HG02798 (cell line): ENCODE results near the gene NFE2L2.
"Not testable (repeated sequence)": the region's sequence is repeated elsewhere in the genome, so short reads cannot be mapped to it uniquely, and the experiment has no call there.

Experiments used
- ATAC-seq: cut with Tn5 transposase; IDR thresholded peaks from one replicate; pipeline ENCODE4 v1.9.1; 2021; ENCODE audit warnings: mild to moderate bottlenecking; ENCODE audit not compliant: unreplicated experiment, poor library complexity

Gene NFE2L2

DNA sequence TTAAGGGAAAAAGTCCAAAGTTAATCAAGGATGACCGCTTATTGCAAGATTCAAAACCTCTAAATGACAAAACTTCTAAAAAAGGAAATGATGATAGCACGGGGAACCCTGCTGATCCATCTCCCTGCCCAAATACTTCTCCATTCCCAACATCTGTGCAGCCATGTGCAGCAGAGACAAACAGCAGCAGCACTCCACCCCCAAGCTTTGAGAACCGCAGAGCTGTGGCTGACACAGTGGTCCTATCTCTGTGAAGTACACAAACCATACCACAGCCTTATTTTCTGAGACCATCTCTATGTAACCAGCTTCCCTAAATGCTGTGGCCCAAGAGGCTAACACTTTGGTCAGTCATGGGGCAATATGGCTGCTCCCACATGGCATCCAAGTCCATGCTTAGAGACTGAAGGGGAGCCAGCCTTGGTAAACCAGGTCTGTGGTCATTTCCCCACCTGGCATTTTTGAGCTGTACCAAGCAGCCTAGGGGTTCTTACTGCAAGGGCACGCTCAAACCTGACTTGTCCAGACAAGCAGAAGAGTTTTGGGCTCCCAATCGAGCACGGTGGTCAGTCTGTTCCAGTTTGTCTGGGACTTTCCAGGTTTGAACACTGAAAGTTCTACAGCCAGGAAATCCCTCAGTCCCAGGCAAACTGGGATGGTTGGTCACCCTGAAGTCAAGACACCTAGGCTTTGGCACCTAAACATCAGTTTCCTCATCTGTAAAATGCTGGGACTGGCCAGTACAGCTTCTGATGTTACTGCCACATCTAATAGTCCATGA, 17.1 kb upstream of the NFE2L2 start:
- ATAC-seq = peak; percentile 70

DNA sequence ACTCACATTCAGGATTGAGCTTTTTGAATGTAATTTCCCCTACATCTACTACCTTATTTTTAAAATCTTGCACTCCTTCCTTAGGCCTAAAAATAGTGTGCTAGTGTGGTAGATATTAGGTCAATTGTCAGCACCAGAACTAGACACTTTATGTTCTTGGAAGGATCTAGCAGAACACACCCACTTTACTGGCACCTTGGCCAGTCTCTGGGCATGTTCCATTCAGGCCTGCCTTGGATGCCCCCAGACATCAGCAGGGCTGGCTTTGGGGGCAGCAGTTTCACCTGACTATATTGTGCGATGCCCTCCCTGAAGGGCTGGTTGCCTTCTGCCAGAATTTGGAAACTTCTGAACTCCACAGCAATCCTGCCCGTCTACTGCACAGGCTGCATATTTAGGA, 15.3 kb upstream of the NFE2L2 start:
- no peak for ATAC-seq

DNA sequence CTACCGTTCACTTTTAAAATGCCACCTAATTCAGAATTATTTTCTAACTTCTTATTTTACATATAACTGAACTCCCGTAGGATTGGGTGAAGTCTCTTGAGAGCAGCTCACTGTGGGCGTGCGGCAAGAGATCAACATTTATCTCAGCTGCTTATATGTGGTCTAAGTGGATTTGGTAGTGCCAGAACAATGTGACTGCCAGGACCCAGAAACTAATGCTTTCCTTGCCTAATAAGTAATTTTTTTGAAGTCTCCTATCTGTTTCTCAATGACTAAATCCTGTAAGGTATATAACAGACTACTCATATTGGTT, 11.2 kb upstream of the NFE2L2 start:
- no peak for ATAC-seq

DNA sequence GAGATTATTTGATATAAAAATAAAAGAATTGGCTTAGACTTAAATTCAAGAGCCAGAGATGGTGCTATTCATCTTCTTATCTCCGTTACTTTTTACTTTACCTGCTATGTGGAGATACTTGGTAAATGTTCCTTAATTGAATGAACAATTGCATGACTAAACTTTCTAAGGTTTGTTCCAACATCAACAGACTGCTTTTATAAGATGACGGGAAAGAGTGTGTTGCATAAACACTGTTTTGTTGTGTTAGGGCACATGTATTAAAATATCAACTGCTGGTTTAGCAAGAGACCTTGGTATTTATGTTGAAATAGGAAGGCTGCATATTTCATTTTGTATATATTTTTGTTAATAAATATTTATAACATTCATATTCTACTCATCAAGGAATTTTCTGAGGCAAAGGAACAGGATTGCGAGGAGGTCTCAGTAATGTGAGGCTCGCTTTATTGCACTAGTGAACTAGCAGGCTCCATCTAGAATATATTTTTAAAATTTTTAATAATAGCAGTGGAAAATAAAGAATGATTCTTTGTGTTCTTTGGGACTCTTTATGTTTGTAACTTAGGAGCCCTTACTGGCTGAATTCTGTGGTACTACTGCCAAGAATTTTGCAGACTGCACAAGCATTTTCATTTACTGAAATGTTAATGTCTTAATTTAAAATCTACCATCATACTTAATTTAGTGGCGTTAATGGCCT, 10.7 kb upstream of the NFE2L2 start:
- ATAC-seq = no peak

DNA sequence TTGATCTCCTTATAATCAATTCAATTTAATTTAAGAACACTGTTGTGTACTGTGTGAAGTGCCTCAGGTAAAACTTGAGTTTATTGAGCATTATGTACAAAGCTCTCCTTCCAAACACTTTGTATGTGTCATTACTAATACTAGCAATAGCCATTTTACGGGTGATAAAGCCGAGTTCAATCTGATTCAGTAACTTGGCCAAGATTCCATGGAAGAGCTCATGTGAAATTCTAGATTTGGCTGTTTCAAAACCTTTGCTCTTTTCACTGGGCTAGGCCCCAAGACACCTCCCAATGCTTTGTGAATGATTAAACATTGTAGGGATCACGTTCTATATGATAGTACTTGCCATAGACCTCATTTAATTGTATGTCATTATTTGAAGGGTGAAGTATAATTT, 8.9 kb upstream of the NFE2L2 start:
- ATAC-seq = no peak

DNA sequence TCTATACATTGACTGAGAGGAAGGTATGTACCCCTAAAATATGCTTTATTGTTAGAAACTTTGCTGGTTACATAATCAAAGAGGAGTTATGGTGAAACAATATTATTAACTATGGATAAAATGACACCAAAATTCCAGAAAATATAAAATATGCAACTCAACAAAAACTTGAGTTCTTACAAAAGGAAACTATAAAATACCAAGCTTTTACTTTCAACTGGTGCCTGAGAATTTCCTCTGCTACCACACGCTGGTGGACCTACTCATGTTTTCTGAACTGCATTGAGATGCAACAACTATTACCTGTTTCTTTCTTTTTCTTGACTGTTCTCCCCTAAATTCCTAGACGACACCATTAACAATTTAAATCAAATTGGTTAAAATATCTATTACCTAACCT, 8.2 kb upstream of the NFE2L2 start:
- ATAC-seq = no peak

DNA sequence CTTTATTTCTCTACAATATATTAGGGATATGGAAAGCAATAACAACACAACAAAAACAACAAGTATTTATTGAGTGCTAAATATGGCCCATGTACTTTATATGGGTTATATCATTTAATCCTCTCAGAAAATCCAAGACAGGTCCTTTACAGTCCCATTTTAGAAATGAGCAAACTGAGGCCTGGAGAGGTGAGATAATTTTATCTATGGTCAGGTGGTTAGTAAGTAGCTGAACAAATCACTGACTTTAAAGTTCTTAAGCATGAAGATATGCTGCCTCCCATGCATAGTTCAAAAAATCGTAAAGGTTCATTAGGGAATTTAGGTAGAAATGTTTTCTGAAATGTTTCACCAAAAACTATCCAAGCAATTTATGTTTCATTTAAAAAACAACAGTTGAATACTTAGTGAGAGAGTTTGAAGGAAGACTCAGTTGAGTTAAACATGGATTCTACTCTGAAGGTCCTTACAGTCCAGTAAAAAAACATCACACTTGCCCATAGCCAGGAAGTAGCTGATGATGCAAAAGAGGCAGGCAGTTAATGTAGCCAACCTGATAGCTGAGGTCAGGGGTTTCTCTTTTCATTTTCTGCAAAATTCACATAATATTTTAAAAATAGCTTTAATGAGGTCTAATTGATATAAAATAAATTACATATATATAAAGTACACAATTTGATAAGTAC, 7.6 kb upstream of the NFE2L2 start:
- no peak for ATAC-seq

DNA sequence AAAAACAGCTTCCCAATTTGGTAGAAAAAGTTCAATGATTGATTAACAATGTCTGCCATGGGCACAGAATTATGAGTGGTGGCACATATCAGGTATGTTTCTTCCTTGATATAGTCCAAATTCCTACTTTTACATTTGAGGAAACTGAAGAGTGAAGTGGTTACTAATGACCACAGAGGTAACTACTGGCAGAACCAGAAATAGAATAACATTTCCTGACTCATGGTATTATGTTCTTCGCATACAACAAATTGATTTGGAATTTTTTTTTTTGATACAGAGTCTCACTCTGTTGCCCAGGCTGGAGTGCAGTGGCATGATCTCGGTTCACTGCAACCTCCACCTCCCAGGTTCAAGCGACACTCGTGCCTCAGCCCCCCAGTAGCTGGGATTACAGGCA, 6.0 kb upstream of the NFE2L2 start:
- ATAC-seq = no peak

DNA sequence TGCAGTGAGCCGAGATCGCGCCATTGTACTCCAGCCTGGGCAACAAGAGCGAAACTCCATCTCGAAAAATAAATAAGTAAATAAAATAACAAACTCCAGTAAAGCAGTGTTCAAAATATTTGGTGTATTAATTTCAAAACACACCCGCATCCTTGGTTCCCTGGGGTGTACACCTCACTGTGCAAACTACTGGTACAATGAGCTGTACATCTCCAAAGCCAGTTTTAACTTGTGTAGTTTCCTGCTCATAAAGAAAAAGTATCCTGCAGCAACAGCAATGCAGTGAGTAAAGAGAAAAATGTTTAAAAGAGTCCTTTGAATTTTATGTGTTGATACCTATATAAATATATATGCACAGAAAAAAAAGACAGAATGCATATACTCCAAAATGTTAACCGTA, 4.4 kb upstream of the NFE2L2 start:
- no peak for ATAC-seq

DNA sequence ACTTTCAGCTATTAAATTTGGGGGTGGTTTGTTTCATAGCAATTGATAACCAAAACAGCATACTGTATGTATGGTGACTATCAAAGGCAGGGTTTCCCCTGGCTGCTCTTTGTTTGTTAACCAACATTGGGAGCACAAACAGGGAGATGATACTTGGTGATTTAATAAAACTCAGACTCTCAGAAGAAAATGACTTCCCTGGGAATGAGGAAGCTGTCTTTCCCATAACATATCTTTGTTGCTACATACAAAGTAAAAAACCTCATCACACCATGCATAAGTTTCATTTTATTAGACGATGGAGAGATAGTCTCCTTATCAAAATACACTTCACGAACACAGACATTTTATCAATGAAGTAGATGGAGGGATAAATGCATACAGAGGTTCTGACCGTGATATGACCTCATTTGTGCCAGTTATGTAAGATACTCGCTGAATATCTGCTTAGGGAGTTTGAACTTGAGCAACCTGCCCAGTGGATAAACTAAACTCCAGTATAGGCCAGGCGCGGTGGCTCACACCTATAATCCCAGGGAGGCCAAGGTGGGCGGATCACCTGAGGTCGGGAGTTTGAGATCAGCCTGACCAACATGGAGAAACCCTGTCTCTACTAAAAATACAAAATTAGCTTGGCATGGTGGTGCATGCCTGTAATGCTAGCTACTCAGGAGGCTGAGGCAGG, 3.8 kb upstream of the NFE2L2 start:
- ATAC-seq = no peak

DNA sequence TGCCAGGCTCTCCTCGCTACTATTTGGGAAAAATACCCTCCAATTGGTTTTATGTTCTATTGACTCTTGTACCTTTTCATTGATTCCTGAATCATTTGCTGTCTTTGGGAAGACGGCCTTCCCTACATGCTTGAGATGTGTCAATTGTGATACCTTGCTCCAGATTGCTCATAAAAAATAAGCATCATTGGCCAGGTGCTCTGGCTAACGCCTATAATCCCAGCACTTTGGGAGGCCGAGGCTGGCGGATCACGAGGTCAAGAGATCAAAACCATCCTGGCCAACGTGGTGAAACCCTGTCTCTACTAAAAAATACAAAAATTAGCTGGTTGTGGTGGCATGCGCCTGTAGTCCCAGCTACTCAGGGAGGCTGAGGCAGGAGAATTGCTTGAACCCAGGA, 2.4 kb upstream of the NFE2L2 start:
- ATAC-seq = not testable (repeated sequence)

DNA sequence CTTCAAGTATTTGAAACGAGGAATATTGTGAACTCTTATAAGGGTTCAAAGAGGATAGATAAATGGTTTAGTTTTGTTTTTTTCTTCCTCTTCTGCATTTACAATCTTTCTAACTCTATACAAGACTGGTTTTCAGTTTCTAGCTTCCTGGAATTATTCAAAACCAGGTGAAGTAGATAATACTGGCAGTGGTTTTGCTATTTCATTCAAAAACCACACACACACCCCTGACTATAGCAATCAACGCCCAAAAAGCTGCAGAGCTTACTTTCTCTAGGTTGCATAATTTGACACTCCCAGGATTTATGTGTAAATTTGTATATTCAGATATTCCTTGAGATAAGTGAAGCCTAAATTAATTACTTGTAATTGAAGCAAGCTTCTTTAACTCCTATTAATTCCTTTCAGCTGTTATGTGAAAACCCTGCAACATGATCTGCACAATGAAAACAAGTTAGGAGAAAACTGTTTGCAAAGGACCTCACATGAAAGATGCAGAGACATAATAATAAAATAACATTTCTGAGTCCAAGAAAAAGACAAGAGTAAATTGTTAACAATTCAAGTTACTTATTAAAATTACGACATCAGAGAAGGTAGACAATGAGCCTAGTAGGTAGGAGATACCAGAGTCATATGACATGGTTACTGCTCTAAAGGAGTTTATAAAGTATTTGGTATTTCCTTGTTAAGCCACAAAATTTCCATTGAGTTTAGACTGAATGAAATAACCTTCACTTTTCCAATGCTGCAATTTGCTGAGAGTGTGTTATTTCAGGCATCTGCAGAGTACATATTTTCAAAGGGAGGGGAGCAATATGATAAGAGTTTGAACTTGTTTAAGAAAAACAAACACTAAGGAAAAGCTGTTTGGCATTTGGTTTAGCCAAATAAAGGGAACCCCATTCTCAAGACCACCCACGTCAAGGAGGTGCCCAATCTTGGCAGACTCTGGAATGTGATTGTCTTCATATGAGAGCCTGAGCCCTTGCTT, 1.6 kb upstream of the NFE2L2 start:
- ATAC-seq = no peak

DNA sequence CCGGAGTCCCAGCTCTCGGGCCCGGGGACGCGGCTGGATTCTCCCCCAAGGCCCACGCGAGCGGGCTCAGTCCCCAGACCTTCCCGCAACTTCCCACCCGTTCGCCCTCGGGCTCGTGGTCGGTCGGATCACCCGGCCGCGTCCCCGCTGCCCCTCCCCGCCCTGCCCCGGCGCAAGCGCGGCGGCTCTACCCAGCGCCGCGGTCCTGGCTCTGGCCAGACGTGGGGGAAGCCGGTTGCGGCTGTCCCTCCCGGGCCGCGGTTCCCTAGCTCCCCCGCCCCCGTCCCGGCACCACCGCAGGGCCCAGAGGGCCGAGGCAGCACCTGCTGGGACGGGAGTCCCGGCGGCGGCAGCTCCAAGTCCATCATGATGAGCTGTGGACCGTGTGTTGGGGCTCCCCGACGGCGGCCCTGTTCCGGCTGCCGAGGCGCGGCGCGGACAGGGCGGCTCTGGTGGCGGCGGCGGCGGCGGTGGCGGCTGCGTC, 276 bp downstream of the NFE2L2 start:
- ATAC-seq = no peak

DNA sequence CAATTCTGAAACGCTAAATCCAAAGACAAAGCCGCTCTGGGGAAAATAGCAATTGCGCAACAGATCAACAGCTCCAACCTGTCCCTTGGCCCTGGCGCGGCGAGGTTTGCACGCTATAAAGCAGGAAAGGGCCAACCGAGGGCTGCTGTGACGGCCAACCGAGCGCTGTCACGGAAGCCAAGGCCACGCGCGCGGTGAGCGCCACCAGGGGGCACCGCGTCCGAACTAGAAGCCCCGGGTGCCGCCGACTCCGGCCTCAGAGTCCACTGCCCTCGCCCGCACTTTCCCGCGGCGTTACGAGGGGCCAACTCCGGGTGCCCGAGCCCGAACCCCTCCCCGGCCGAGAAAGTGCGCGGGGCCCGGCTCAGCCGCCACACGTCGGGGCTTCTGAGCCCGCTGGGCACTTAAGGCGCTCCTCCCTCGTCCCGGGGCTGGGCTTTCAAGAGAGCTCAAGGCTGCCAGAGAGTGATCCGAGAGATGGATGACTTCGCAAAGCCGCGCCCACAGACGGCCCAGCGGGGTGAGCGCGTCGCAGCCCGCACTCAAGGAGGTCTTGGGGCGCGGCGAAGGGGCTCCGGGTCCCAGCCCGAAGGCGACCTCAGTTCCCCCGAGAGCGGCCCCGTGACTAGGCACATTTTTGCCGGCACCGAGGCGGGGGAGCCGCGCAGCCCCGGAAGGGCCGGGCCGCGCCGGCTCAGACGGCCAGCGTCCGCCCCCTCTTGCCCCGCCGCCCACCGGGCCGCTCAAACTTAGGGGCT, 897 bp downstream of the NFE2L2 start:
- ATAC-seq = peak; percentile 58

DNA sequence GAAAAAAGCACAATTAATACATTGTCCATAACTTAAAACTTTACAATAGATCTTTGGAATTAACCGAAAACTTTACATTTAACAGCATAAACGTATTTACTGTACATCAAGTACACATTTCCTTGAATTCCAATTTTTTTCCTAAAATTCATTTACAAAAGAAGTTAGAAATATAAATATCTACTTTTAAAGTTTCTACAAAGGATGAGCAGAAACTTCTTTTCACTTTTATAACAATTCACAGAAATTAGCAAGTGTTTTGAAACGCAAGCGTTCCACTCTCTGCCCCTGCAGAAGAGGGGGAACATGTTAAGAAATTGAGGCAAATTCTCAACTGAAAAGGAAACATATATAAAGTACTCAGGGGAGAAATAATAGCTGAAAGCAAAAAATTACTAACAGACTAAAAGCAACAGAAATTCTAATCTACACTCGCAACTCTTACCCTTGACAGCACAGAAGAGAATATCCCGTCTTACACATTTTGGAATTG, 1.5 kb downstream of the NFE2L2 start:
- no peak for ATAC-seq

DNA sequence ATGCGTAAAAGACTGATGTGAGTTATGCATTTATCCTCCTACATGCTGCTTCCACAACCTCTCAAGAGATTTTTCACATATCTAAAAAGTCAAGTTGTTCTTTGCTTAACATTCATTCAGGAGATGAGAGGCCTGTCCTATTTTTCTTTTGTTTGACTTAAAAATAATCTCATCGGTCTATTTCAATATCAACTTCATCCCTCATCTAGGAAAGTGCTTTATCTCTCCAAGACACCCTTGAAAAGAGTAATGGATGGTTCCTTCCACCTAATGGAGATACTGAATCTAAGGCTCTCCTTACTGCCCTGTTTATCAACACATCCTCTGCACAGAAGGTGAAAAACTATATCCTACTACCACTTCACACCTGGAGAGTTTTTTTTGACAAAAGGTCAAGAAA, 2.4 kb downstream of the NFE2L2 start:
- ATAC-seq = no peak

DNA sequence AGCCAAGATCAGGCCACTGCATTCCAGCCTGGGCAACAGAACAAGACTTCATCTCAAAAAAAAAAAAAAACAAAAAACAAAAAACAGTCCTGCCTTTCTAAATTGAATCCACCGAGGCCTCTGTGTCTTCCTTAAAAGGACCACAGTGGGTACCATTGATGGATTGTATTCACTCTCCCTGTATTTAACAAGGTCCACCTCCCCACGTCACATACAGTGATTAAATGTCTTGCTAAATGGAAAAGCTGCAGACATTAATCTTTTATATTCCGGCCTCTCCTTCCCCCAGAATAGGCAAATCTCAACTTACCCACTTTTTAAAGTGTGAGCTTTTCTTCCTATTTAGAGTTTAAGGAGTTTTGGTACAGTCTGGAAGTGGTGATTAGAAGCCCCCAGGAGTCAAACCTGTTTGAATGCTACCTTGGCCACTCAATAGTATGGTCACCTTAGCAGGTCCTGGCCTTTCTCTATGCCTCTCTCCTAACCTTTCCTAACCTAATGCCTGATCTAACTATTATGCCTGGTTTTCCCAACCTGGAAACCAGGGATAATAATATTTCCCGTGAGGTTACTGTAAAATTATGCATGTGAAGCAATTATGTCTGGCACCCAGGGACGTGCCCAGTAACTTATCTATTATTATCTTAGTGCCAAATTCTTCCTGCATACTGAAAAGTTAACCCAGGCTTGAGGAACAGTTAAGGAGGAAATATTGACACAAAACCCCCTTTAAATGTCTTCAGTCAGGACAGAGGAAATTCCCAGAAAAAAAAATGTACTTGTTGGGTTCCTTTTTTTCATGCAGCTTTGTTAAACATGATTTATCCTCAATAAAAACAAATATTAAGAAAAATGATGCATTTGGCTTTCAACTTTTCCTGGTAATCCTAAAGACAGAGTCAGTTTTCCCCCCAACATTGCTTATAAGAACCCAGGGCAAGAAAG, 3.1 kb downstream of the NFE2L2 start:
- ATAC-seq = no peak

DNA sequence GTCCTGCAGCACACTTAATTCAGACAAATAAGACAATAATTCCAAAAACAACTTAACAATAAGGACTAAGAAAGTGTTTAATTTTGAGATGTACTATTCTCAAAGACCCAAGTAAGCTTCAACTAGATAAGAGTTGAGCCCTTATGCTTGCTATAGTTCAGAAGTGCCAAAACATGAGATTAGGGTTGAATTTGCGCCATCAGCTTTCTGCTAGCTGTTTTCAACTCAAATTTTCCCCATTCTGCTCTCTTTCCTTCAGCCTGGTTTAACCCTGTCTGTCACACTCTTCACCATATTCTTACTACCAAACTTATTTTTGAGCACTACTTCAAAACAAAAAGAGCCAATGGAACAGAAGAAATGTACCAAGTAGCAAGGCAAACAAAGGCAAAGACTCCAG, 4.1 kb downstream of the NFE2L2 start:
- ATAC-seq = no peak
